Lower lobe of right lung (tissue), 2 donors: ENCODE data around the gene TMEM63B. TPM values are rescaled to one million over a fixed set of nuclear protein-coding genes. Genes with fewer than 3 reads are reported as not detected.
A peak's percentile ranks its signal among the peaks of the same experiment; 100 is the strongest.

Experiments
- ATAC-seq, 2 donors: fragments of 200-7000 bp; cut with Tn5 transposase; one replicate each; pipeline ENCODE4 v1.9.1; 2020 to 2022; ENCODE audit warnings: mild to moderate bottlenecking in 2 of 2, moderate library complexity in 2 of 2
- DNase-seq: peaks from one replicate; pipeline ENCODE4 v3.0.0-alpha.2; 2020
- H3K27ac ChIP-seq: fragments of 200-600 bp; one replicate; pipeline ENCODE4 v1.8.0; 2022
- H3K27me3 ChIP-seq: fragments of 200-600 bp; one replicate; pipeline ENCODE4 v1.8.0; 2022; ENCODE audit warnings: low read depth
- H3K36me3 ChIP-seq: fragments of 200-600 bp; one replicate; pipeline ENCODE4 v1.8.0; 2022; ENCODE audit warnings: mild to moderate bottlenecking
- H3K4me1 ChIP-seq: fragments of 200-600 bp; one replicate; pipeline ENCODE4 v1.8.0; 2022
- H3K4me3 ChIP-seq: fragments of 200-600 bp; one replicate; pipeline ENCODE4 v1.8.0; 2022; ENCODE audit warnings: mild to moderate bottlenecking
- H3K9me3 ChIP-seq: fragments of 200-600 bp; one replicate; pipeline ENCODE4 v1.8.0; 2022
- CTCF ChIP-seq: fragments of 200-600 bp; IDR thresholded peaks from one replicate; pipeline ENCODE4 v1.8.0; 2022; ENCODE audit warnings: antibody characterized with exemption, mild to moderate bottlenecking
- intact Hi-C: fragments of 100-400 bp; cut with DNase I; formaldehyde crosslinking; loops from one replicate; pipeline ENCODE4 v1.11.0; 2022
- long read RNA-seq: library from polyadenylated mRNA; unstranded; transcript quantifications from one replicate; pipeline ENCODE4 v2.0.0, GENCODE V29; 2021
- total RNA-seq: library from RNA; stranded (reverse); fragmentation: NEBNext Ultra II Directional; extraction: Animal tissue kit (Norgen Biotek cat#: 25700); gene quantifications from one replicate; pipeline ENCODE4 v1.2.1, GENCODE V29; 2021
- donor health status: DM: no; HTN: yes; CAD: no; lungs with severe emphysema.

Gene TMEM63B
- 99.2 TPM for total RNA-seq
- long read RNA-seq, transcript TMEM63B-202 (24 exons, 3,198 nt), result major isoform, 7 of 71 reads
- long read RNA-seq, partial matches to known transcripts, result 27 of 71 reads
- long read RNA-seq, other reads (novel, unspliced or antisense), result 36 of 71 reads

DNA sequence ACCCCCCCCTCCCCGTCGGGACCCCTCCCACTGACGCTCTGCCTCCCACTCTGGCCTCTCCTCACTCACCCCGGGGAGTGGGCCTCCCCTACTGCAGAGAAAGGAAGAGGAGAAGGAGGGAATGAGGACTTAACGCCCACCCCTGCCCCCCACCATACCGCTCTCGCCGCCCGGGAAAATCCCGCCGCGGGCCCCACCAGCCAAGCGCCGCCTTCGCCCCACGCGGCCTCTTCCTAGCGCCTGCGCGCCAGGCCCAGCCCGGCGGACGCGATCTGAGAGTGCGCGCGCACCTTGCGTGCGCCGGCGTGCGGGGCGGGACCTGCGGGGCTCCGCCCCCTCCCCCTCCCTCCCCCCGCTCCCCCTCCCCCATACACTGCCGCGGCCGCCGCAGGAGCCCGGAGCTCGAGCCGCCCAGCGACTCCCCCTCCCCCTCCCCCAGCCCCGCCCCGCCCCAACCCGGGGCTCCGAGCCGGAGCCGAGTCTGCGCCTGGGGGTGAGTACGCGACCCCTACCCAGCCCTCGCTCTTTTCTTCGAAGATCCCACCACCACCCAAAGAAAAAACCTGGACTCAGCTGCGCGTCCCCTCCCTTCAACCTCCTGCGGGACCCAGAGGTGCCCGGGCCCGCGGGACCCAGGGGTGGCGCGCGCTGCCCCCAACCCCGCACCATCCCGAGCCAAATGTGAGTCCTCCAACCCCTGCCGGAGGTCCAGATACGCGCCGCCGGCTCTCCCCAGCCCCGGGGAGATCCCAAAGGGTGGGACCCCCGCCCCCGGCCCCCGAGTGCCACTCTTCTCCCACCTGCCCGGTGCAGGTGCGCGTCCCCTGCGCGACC, at the start of gene TMEM63B, which contains the start of gene MRPL14:
Gene TMEM63B, plus strand, starts transcription at position 369 of the 834 bp plus-strand sequence. CDS start 7,031 bp downstream, outside the sequence.
Gene MRPL14, minus strand, starts transcription at position 267 of the 834 bp plus-strand sequence. CDS start 10,841 bp downstream, outside the sequence.
- peak; percentile 92 to 95 for ATAC-seq
- peaks cover 51% of the 10 kb centered on the region for H3K4me1 ChIP-seq
- no peaks in the 10 kb centered on the region for H3K27me3 ChIP-seq
- intact Hi-C loops, result no loop called here
- peak within 1 kb of the TSS; percentile 91 for H3K27ac ChIP-seq
- no peak for TF ChIP-seq CTCF
- peaks cover 3% of the 10 kb centered on the region for H3K36me3 ChIP-seq
- peak within 1 kb of the TSS; percentile 93 for H3K4me3 ChIP-seq
- H3K9me3 ChIP-seq, result no peaks in the 10 kb centered on the region
- peak; percentile 91 for DNase-seq

DNA sequence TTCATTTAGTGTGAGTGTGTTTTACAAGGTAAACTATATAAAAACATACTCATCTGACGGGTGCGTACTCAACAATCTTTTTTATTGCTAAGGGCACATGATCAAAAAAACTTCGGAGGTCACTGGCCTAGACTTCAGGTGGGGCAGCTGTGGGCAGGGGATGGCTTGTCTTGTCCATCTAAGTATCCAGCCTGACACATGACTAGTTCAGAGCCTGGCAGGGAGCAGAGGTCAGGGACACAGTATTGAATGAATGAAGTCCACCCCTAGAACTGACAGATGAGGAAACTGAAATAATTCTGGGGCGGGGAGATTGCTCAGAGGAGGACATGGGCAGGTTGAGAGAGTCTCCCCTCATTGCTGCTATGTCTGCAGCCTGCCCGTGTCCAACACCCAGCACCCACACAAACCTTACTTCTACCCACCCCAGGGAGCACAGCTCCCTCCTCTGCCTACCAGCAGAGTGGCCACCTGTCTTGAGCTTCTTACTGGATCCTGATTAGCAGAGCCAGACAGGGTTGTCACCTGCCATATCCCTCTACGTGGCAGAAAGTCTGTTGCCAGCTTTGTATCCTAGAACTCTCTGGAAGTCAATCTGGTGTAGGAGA, 49.0 kb upstream of the TMEM63B start:
- peaks cover 30% of the 10 kb centered on the region for H3K4me1 ChIP-seq
- intact Hi-C loops, result loop anchor here (10.0 kb wide), 1 partner anchor 304 kb away; the partner anchor contains the start of gene VEGFA
- TF ChIP-seq CTCF, result no peak
- no peak for DNase-seq
- peaks cover 9% of the 10 kb centered on the region for H3K27me3 ChIP-seq
- no peaks in the 10 kb centered on the region for H3K9me3 ChIP-seq
- H3K27ac ChIP-seq, result no peak overlapping the region
- H3K4me3 ChIP-seq, result no peak overlapping the region
- no peak for ATAC-seq
- H3K36me3 ChIP-seq, result no peaks in the 10 kb centered on the region

GRCh38 chr6:44078827-44079671, 48.3 kb upstream of the TMEM63B start:
- peaks cover 9% of the 10 kb centered on the region for H3K27me3 ChIP-seq
- intact Hi-C loops, result loop anchor here (10.0 kb wide), 1 partner anchor 304 kb away; the partner anchor contains the start of gene VEGFA
- peak; percentile 89 for TF ChIP-seq CTCF
- H3K4me1 ChIP-seq, result peaks cover 23% of the 10 kb centered on the region
- H3K9me3 ChIP-seq, result no peaks in the 10 kb centered on the region
- no peaks in the 10 kb centered on the region for H3K36me3 ChIP-seq
- no peak overlapping the region for H3K4me3 ChIP-seq
- ATAC-seq (peak; percentile 69 to 71), DNase-seq (no peak)
- no peak overlapping the region for H3K27ac ChIP-seq

- intact Hi-C loops, result loop anchor here (10.0 kb wide), 1 partner anchor 305 kb away; the partner anchor contains the start of gene VEGFA
- ATAC-seq, result no peak
- no peak for TF ChIP-seq CTCF
Measured at GRCh38 chr6:44079672-44080071, 47.7 kb upstream of the TMEM63B start.

More at GRCh38 chr6:44079672-44080071, 47.7 kb upstream of the TMEM63B start:
- Histone ChIP-seq H3K9me3 (no peaks in the 10 kb centered on the region), H3K4me3 (no peak overlapping the region), H3K36me3 (no peaks in the 10 kb centered on the region), H3K27me3 (peaks cover 9% of the 10 kb centered on the region), H3K4me1 (peaks cover 17% of the 10 kb centered on the region), H3K27ac (no peak overlapping the region)
- DNase-seq, result no peak
